DMS153 treated with DMSO at 0.1 percent for 48 hours (cell line): Measurements from ENCODE around the gene CEP120.
"Not testable (repeated sequence)": the region's sequence is repeated elsewhere in the genome, so short reads cannot be mapped to it uniquely, and the experiment has no call there.

Experiments used
- DNase-seq: peaks from one replicate; lab custom pipeline; 2025; ENCODE audit not compliant: unreplicated experiment; lab: John Stamatoyannopoulos, UW

Gene CEP120

DNA sequence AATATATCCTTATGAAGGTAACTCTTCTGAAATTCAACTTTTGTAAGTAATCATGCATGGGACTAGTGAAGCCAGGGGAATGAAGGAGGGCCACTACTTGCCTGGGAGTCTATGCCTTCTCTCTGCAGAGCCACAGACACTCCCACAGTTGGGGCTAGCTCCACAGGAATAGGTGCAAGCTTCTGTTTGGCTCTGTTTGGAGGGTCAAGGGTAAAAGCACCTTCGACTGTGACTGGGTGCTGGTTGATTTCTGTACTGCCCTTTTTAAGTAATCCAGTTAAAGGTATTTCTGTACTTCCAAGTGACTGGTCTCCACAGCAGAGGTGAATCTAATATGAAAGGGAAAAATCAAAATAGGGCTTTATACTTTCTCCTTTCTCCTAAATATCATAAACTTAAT, 32.2 kb downstream of the CEP120 start:
- no peak for DNase-seq

DNA sequence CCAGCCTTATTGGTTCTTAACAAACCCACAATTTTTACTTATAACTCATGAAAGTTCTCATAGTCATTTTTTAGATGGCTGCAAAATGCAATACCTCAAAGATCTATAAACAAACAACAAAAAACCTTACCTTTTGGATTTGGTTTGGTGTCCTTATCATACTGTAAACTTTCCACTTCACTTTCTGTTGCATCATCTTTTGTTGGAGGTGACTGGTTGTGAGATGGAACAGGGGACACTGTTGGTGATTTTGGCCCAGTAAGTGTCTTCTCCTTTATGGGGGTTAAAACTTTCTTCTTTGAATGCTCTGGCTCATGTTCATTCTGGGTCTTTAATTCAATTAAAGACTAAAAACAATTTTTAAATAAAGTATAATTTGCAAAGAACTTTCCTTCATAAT, 33.4 kb downstream of the CEP120 start:
- no peak for DNase-seq

DNA sequence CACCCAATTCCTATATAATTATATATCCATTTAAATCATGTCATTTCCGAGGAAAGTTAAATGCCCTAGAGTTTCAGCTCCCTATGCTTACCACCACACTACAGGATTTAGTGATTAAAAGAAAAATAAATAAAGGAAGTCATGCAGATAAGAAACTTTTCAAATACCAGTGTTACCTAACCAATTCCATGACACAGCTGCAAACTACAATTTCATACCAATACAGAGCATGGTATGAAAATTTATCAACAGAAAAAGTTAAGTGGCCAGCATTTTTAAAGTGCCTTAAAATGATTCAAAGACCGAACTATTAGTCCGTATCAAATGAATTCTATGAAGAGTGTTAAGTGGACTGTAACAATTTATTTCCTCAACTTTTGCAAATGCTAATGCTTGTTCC, 35.9 kb downstream of the CEP120 start:
- no peak for DNase-seq

DNA sequence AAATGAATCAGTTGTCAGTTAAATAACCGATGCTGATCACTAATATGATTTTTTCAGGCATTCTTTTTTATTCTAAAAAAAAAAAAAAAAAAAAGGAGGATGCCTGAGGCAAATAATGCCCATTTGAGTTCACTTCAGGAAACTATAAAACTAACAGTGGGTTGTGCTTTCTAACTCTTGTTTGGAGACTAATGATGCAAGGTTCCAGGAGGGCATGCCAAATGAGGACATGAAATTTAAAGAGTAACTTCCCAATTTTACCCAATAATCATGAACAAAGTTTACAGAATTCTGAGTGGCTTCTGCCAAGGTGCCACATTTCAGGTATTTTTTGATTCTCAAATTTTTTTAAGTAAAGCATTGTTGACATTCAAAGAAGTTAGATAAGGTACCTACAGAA, 41.0 kb downstream of the CEP120 start:
- DNase-seq = no peak

DNA sequence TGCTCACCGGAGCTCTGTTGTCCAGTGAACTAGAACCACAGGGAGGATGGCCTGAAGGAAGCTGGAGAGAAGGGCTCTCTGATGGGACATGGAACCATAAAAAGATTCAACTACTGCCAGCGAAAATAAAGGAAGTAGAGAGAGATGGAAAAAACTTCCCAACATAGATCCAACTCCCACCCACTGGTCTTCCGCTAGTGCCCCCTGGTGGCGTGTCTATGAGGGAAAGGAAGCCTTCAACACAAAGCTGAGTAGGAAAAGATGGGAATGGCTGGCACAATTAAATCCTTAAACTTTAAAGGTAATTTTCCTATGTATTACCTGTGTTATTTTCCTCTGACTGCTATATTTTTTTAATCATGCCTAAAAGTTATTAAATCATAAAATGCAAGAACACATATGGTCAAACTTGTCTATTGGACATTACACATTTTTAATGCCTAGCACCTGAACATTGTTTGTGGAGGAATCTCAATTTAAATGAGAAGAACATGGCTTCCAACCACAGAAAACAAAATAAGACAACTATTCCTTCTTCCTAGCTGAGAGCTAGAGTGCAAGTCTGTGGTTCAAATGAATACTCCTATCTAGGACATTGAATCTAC, 51.5 kb downstream of the CEP120 start:
- no peak for DNase-seq

DNA sequence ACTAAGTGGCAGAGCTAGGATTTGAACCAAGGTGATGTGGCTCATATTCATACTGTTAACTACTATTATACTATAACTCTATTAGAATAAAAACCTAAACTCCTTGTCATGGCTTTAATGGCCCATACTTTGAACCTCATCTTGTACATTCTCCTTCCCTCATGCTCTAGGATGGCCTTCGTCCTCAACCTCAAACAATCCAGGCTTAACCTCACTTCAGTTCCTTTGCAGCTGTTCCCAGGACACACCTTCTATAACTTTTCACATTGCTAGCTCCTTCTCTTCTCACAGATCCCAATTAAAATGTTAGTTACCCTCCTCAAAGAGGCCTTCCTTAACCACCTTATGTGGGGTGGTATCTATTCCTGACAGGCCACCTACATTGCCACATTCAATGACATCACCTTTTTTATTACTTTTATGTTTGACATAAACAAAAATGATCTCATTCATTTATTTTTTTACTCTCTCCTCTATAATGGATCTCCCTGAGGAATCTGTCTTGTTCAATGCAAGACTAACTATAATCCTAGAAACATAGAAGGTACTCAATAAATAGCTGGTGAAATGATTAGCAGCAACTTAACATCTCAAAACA, 53.7 kb downstream of the CEP120 start:
- no peak for DNase-seq

DNA sequence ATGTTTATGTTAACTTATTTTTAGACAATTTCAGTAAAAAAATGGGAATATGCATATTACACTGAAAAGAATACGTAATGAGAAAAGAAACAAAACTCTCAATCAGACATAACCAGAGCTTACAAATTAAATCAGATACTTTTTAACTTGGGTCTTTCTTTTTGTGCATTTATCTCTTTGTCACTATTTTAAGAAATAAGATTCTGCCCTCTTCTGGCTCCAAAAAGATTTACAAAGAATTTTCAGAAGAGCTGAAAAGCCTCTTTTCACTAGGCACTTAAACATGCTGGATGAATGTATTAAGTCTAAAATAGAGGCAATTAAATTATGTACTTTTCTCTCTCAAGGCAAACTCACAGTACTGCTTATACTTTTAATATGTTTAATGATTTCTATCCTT, 55.5 kb downstream of the CEP120 start:
- DNase-seq = no peak

DNA sequence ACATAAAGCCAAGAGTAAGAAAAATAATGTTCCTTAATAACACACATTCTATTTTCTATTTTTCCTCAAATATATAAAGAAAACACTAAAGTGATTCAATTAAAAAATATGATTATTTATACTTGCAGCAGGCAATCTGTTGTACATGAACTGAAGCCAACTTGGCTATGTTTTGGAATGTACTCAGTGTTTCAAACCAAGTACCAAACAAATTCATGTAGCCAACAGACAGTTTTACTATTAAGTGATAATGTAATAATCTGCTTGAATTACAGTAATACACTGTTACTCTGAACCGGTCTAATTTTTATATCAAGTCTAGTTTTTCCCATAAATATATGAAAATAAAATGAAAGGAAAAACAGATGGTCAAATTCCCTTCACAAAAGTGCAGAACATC, 58.0 kb downstream of the CEP120 start:
- no peak for DNase-seq

DNA sequence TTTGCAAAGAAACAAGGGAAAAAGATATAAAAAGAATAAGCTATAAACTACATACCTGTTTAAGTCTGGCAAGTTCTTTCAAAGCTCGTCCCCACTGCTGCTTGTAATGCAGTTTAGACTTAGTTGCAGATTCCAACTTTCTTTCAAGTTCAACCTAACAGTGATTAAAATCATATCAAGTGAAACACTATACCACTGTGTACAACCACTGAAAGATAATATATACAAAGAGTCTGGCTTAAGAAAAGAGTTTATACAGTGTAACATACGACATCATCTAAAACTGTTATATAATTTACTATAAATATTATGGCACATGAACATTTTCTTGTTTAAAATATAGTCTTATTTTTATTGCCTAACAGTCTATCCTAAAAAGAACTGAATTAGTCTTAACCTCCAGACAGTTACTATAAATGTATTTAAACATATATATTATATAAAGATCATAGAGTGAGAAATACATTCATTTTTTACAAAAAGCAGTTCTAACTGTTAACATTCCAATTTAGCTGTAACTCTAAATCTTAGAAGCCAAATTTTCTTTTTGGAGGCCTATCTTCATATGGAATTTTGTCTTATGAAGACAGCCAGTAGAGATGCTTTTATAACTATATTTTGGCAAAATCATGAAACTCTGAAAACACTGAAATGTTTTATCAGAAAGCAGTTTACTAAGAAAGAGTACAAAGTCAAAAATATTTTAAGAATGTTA, 58.6 kb downstream of the CEP120 start:
- DNase-seq = no peak

DNA sequence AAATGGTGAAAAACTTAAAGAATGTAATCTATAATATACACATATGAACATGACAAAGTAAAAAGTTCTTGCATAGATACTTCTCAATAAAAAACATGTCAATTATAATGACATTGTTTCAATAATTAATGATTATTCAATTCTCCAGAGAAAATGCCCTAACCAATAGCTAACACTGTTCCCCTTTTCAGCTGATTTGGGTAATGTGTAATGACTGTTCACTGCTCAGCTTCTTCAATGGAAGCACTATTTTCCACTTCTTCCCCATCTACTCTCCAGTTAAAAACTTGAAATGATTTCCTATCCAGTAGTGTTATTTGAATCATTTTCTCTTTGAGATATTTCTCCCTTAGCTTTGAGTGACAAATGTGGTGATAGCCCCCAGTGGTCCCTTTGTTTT, 62.3 kb downstream of the CEP120 start:
- DNase-seq = no peak

DNA sequence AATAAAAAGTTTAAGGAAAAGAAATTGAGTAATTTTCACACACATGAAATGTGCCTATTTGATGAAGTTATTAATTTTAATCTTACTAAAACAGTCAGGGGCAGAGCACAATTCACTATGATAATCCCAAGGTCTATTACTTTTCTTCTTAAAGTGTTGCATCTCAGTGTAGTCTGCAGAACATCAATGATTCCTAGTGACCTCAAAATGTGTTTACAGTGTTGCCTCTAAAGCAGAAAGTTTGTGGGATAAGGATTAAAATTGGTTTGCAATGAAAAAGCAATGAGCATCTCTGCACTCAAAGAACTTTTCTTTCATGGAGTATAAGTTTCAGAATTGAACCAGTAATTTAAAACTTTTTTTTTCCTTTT, 63.0 kb downstream of the CEP120 start:
- no peak for DNase-seq

DNA sequence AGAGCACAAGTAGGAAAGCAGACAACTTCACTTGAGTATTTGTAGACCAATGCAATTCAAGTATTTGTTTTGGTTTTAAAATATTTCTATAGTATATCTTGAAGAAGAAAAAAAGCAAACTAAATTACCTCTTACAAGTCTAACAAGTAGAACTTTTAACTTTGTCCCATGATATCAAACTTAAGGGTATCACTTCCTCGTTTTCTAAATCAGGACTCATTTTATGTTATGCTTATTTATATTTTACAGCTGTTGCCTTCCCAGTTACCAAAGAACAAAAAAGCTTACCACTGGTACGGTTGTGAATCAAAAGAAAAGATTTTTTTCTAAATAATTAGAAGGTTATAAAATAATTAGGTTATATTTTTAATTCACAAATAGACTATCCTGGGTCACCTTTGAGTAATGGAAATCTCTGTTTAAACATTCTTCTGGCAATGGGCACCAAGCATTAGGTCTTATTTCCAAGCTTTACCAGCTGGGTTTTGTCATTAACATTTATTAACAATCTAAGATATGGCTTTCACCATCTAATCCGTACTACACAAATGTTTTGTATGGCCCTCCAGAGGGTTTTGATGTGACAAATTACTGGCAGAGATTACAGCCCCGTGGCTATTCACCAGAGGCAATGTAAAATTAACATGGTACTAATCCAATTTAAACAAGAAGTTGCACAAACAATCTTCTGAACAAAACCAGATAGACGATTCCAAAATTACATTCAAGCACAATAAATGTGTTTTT, 63.6 kb downstream of the CEP120 start:
- no peak for DNase-seq

DNA sequence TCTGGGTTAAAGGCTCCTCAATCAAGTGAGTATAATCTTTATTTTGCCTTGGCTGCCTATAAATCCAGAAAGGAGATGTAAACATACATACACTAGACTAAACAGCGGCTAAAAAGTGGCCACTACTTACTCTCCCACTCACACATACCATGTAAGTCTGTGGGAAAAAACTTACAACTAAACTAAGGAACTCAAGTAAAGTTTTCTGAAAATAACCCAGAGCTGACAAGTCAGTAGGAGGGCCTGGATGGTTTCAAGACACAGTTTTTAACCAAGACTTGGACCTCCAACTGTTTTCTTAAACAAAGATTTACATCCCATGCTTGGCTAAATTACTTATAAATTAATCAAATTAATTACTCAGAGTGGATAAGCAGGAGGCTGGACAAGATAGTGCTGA, 64.5 kb downstream of the CEP120 start:
- DNase-seq = no peak

DNA sequence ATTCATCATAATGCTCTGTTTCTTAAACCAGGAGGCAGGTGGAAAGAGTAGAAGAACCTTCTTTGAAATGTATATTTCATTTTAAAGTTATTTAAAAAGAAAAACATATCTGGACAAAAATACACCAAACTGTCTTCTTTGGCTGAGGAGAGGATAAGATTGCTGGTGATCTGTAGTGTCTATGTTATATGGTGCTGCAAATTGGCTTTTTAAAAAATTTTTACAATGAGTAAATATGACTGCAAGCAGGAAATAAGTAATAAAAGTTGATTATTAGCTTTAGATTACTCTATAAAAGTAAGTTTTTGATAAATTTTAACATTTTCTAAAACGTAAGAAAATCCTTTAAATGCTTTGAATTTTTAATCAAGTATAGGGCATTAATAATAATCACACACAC, 64.9 kb downstream of the CEP120 start:
- DNase-seq = no peak

DNA sequence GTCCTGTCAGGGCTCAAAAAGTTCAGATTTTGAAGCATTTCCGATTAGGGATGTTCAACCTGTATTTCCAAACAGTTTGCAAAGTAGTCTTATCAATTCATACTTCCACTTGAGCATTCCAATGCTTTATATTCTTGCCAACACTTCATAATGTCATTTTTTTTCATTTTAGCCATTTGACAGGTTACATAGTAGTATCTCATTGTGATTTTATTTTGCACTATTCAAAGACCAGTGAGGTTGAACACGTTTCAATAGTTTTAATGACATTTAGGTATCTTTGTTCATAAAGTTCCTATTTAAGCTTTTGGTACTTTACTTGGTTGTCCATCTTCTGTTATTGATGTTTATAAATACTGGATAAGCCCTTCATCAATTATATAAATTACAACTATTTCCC, 71.4 kb downstream of the CEP120 start:
- DNase-seq = no peak

DNA sequence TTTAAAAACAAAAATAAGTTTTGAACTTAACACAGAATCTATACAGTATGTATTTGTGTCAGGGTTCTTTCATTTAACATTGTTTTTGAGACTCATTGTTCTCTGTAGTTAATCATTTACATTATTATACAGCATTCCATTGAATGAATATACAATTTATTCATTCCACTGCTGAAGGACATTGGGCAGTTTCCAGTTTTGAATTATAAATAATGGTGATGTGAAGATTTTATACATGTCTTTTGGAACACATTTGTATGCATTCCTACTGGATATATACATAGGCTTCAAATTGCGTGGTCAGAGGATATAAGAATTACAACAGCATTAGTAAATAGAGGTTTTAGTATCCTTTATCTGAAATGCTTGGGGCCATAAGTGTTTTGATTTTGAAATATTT, 72.0 kb downstream of the CEP120 start:
- DNase-seq = no peak

DNA sequence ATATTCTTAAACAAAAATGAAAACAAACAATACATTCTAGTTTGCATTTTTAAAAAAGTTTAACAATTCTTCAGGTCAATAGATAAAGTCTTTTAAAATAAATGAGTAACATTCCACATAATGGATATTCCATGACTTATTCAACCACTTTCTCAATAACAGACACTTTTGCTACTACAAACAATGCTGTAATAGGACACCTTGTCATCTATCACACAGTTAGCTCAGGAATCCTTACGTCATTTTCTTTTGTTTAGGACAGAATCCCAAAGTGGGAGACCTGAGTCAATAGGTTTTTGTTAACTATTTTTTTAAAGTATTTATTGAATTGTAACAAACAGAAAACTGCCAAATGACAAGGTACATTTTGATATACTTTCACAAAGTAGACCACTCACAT, 72.5 kb downstream of the CEP120 start:
- no peak for DNase-seq

DNA sequence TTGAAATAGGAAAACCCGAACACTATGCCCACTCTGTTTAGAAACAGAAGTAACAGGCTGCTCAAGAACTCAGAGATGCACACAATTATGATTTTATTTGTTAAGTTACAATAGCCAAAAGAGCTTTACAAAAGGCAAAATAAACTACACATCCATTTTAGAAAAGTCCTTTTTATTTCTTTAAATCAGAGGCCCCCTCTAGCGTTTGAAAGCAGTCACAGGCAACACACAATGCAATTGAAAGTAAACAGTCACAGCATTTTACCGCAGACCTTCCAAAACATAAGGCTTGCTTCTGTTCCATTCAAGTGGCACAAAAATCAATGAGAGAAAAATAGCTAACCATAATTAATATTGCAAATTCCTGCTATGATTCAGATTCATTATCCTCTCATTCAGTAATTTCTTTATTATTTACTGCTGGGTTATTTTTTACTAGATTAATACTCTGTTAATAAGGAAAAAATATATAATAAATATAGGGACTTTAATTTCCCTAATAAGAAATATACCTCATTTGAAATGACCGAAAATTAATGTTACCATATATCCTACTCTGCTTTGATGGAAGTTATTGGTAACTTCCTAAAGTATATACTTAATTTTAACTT, 78.3 kb downstream of the CEP120 start:
- DNase-seq = peak; percentile 0

DNA sequence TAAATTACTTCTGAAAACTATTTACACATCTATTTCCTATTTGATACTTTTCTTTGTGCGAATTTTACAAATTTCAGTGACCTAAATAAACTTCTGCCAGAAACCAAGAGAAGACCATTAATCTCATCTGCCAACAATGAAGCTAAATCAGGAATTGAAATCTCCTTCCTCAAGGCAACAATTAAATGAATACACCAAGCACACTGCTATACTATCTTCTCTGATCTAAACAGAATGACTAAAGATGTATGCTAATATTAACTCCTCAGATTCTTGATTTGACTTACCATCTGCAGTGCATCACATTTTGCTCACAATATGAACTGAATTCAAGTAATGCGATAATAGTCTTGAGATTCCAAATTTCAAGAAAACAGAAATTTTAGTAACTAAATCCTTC, 82.3 kb downstream of the CEP120 start:
- DNase-seq = no peak

DNA sequence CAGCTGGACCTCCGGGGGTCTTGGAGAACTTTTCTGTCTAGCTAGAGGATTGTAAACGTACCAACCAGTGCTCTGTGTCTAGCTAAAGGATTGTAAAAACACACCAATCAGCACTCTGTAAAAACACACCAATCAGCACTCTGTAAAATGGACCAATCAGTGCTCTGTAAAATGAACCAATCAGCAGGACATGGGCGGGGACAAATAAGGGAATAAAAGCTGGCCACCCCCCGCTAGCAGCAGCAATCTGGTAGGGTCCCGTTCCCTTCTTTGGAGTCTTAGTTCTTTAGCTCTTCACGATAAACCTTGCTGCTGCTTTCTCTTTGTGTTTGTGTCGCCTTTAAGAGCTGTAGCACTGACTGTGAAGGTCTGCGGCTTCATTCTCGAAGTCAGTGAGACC, 114.8 kb downstream of the CEP120 start:
- DNase-seq = not testable (repeated sequence)

DNA sequence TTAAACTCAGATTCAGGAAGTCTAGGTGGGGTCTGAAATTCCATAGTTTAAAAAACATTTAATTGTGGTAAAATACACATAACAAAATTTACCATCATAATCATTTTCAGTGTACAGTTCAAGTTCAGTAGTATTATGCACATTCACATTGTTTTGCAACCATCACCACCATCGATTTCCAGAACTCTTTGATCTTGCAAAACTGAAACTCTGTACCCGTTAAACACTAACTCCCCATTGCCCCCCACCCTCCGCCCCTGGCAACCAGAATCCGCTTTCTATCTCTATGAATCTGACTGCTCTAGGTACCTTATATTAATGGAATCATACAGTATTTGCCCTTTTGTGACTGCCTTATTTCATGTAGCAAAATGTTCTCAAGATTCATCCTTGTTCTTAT, 117.5 kb downstream of the CEP120 start:
- no peak for DNase-seq
